ENCODE measurements around the gene RPP25. TPM values are rescaled to one million over a fixed set of nuclear protein-coding genes. Genes with fewer than 3 reads are reported as not detected.

The RPP25 gene
- total RNA-seq, 1 donor = 8.8 TPM

- H3K4me3 ChIP-seq (ENCODE audit: low read depth, low read length) = no peak overlapping the region
- no peak for TF ChIP-seq CTCF (IDR thresholded peaks at IDR 0.05; ENCODE audit: insufficient read depth, low read length)
- DNase-seq (ENCODE audit: low read depth) = no peak
Observed at GRCh38 chr15:74964794-74965193, 8.2 kb upstream of the RPP25 start.

GRCh38 chr15:74963213-74963612 is 6.6 kb upstream of the RPP25 start:
- DNase-seq (ENCODE audit: low read depth) = no peak
- H3K4me3 ChIP-seq (ENCODE audit: low read depth, low read length) = no peak overlapping the region
- no peak for TF ChIP-seq CTCF (IDR thresholded peaks at IDR 0.05; ENCODE audit: insufficient read depth, low read length)

DNA sequence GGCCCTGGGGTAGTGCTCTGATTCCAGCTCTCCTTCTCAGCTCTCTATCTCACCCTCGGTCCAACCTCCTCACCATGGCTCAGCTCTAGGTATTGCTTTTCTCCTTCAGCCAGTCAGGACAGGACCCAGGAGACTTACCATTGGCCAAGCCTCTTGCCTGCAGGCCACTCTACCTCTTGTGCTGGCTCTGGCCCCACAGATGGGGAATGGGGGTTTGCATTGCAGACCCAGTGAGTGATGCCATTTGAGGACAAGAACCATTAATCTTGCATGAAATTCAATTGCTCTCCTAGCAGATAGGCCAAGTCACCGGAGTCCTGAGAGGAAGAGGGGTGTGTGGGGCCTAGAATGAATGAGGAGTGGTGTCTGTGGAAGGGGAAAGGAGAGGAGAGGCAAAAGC is 6.1 kb upstream of the RPP25 start:
- no peak for TF ChIP-seq CTCF (IDR thresholded peaks at IDR 0.05; ENCODE audit: insufficient read depth, low read length)
- DNase-seq (ENCODE audit: low read depth) = no peak

GRCh38 chr15:74962219-74962618 is 5.6 kb upstream of the RPP25 start:
- no peak for DNase-seq (ENCODE audit: low read depth)
- no peak for TF ChIP-seq CTCF (IDR thresholded peaks at IDR 0.05; ENCODE audit: insufficient read depth, low read length)
- H3K4me3 ChIP-seq (ENCODE audit: low read depth, low read length) = no peak overlapping the region

More for the DNA sequence above, 6.1 kb upstream of the RPP25 start:
- H3K4me3 ChIP-seq (ENCODE audit: low read depth, low read length) = no peak overlapping the region

- H3K4me3 ChIP-seq (ENCODE audit: low read depth, low read length) = no peak overlapping the region
- TF ChIP-seq CTCF (IDR thresholded peaks at IDR 0.05; ENCODE audit: insufficient read depth, low read length) = no peak
- DNase-seq (ENCODE audit: low read depth) = no peak
Observed at GRCh38 chr15:74961616-74962015, 5.0 kb upstream of the RPP25 start.

- no peak overlapping the region for H3K4me3 ChIP-seq (ENCODE audit: low read depth, low read length)
- TF ChIP-seq CTCF (IDR thresholded peaks at IDR 0.05; ENCODE audit: insufficient read depth, low read length) = no peak
- DNase-seq (ENCODE audit: low read depth) = peak; percentile 9
Observed at GRCh38 chr15:74960995-74961588, 4.5 kb upstream of the RPP25 start.

DNA sequence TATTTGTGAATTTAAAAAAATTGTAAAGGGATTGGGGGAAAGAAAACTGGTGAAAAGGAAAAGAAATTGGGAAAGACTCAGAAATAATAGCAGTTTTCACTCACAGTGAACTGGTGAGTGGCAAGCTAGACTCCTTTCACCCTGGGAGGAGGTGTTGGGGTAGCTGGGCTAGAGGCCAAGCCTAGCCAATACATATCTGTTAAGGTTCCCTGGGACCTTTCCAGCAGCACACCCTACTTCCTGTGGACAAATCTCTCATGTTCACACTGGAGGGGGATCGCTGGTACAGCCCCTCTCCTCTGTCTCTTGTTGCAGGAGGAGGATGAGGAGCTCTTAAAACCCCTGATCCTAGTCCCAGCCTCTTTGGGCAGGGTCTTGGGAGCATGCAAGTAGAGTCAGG is 3.7 kb upstream of the RPP25 start:
- no peak for TF ChIP-seq CTCF (IDR thresholded peaks at IDR 0.05; ENCODE audit: insufficient read depth, low read length)
- no peak for DNase-seq (ENCODE audit: low read depth)
- no peak overlapping the region for H3K4me3 ChIP-seq (ENCODE audit: low read depth, low read length)

Data from fibroblast of the aortic adventitia (primary cell).